ENCODE results near the gene NUAK2. TPM values are rescaled to one million over a fixed set of nuclear protein-coding genes. Genes with fewer than 3 reads are reported as not detected.
"Not testable (repeated sequence)": the region's sequence is repeated elsewhere in the genome, so short reads cannot be mapped to it uniquely, and the experiment has no call there.

Gene NUAK2
- 4.3 and 4.5 TPM in 2 replicates for total RNA-seq
- long read RNA-seq, partial matches to known transcripts, result 0 of 2 reads
- long read RNA-seq, other reads (novel, unspliced or antisense), result 2 of 2 reads

DNA sequence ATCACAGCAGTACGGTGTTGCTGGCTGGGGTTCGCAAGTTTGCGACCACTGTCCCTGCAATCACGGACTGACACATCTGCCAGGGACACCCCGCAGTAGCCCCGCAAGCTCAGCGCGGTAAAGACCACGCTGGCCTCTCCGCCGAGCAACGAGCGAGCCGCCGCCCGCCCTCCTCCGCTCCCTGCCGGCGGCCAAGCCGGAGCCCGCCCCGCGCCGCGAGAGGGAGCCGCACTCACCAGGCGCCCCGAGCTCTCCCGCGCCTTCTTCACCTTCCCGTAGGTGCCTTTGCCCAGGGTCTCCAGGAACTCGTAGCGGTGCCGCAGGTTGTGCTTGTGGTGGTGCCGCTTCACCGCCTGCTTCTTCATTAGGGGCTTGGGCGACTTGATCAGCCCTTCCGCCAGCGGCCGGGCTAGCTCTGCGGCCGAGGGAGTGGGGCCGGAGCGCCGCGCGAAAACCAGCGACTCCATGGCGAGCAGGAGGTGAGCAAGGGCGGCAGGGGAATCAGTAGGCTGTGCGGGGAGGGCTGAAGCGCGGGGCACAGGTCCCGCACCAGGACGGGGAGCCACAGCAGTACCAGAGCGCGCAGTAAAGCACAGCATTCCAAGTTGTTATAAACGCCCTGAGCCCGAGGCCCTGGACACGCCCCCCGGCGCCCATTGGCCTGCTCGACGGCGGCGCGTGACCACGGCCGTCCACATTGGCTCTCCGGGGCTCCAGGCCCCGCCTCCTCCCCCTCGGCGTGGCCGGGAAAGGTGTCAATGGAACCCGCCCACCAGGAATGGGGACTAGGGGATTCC is at the start of gene NUAK2:
Gene NUAK2, minus strand, starts transcription at position 584 of the 797 bp plus-strand sequence. Its CDS starts 117 bp downstream, at position 467.
- Mint-ChIP-seq H3K27ac (ENCODE audit: unreplicated experiment) (peak within 1 kb of the TSS; percentile 78), H3K27me3 (ENCODE audit: unreplicated experiment) (peaks cover 3% of the 10 kb centered on the region), H3K9me3 (ENCODE audit: unreplicated experiment) (no peaks in the 10 kb centered on the region), H3K4me1 (ENCODE audit: unreplicated experiment) (peaks cover 63% of the 10 kb centered on the region), H3K36me3 (ENCODE audit: unreplicated experiment) (no peaks in the 10 kb centered on the region), H3K4me3 (ENCODE audit: unreplicated experiment) (peak within 1 kb of the TSS; percentile 95)
- TF ChIP-seq, protein P1, sequence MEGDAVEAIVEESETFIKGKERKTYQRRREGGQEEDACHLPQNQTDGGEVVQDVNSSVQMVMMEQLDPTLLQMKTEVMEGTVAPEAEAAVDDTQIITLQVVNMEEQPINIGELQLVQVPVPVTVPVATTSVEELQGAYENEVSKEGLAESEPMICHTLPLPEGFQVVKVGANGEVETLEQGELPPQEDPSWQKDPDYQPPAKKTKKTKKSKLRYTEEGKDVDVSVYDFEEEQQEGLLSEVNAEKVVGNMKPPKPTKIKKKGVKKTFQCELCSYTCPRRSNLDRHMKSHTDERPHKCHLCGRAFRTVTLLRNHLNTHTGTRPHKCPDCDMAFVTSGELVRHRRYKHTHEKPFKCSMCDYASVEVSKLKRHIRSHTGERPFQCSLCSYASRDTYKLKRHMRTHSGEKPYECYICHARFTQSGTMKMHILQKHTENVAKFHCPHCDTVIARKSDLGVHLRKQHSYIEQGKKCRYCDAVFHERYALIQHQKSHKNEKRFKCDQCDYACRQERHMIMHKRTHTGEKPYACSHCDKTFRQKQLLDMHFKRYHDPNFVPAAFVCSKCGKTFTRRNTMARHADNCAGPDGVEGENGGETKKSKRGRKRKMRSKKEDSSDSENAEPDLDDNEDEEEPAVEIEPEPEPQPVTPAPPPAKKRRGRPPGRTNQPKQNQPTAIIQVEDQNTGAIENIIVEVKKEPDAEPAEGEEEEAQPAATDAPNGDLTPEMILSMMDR (IDR thresholded peaks at IDR 0.05), result peak; percentile 50
- DNase-seq (ENCODE audit: extremely low spot score, unreplicated experiment), result peak; percentile 95

DNA sequence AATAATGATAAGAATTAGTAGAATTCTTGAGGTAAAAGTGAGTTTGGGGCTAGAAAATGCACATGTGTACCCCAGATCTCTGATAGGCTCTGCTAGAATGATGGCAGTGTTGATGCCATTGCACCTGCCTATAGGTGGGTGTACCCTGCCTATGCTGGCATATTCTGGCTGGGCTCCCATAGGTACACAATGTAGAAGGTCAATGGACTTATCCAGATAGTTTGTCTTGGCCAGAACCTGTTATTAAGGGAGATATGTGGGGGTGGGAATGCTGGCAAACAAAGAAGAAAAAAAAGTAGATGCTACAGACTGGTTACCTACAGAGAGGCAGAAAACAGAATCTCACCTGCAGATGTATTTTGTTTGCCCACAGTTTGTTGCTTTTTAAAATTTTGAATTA is 49.2 kb upstream of the NUAK2 start:
- Mint-ChIP-seq H3K4me3 (ENCODE audit: unreplicated experiment) (no peak overlapping the region), H3K36me3 (ENCODE audit: unreplicated experiment) (no peaks in the 10 kb centered on the region), H3K27ac (ENCODE audit: unreplicated experiment) (no peak overlapping the region), H3K9me3 (ENCODE audit: unreplicated experiment) (peaks cover 5% of the 10 kb centered on the region), H3K27me3 (ENCODE audit: unreplicated experiment) (peaks cover under 1% of the 10 kb centered on the region), H3K4me1 (ENCODE audit: unreplicated experiment) (peaks cover 41% of the 10 kb centered on the region)
- DNase-seq (ENCODE audit: extremely low spot score, unreplicated experiment), result no peak
- TF ChIP-seq, protein P1 (IDR thresholded peaks at IDR 0.05), result no peak

DNA sequence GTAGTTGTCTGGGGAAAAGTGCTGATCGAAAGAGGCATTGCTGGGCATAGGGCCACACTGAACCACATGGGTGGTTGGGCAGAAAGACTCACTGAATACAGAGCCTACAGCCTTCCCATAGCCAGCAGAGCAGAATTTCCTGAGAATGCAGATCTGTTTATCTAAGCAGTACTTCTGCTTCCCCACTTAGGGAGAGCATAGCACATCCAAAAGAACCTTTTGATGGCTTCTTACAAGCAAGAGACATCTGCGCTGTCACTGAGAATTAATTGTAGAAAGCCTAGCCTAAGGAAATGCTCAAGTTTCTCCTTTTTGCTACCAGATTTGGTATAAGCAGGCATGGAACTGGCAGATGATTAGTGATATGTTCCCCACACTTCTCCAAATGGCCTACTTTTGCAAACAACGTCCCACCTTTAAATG is 48.2 kb upstream of the NUAK2 start:
- peaks cover 35% of the 10 kb centered on the region for H3K4me1 Mint-ChIP-seq (ENCODE audit: unreplicated experiment)
- no peak for DNase-seq (ENCODE audit: extremely low spot score, unreplicated experiment)
- TF ChIP-seq, protein P1 (IDR thresholded peaks at IDR 0.05), result no peak
- H3K27me3 Mint-ChIP-seq (ENCODE audit: unreplicated experiment), result peaks cover 3% of the 10 kb centered on the region
- no peak overlapping the region for H3K27ac Mint-ChIP-seq (ENCODE audit: unreplicated experiment)
- H3K9me3 Mint-ChIP-seq (ENCODE audit: unreplicated experiment), result peaks cover 5% of the 10 kb centered on the region
- no peaks in the 10 kb centered on the region for H3K36me3 Mint-ChIP-seq (ENCODE audit: unreplicated experiment)
- H3K4me3 Mint-ChIP-seq (ENCODE audit: unreplicated experiment), result no peak overlapping the region

DNA sequence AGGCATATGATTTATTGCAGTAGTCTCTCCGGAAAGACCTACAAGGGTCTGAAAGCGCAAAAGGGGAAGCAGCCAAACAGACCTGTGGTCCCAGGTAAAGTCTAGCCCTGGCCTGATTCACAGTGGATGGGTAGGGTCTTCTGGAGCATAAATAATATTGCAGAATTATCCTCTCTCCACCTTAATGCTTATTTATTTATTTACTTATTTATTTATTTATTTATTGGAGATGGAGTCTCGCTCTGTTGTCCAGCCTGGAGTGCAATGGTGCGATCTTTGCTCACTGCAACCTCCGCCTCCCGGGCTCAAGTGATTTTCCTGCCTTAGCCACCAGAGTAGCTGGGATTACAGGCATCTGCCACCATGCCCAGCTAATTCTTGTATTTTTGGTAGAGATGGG is 46.9 kb upstream of the NUAK2 start:
- no peak for DNase-seq (ENCODE audit: extremely low spot score, unreplicated experiment)
- Mint-ChIP-seq H3K9me3 (ENCODE audit: unreplicated experiment) (peaks cover 5% of the 10 kb centered on the region), H3K27me3 (ENCODE audit: unreplicated experiment) (peaks cover 4% of the 10 kb centered on the region), H3K27ac (ENCODE audit: unreplicated experiment) (no peak overlapping the region), H3K4me1 (ENCODE audit: unreplicated experiment) (peaks cover 23% of the 10 kb centered on the region), H3K4me3 (ENCODE audit: unreplicated experiment) (no peak overlapping the region), H3K36me3 (ENCODE audit: unreplicated experiment) (no peaks in the 10 kb centered on the region)
- TF ChIP-seq, protein P1 (IDR thresholded peaks at IDR 0.05), result no peak

DNA sequence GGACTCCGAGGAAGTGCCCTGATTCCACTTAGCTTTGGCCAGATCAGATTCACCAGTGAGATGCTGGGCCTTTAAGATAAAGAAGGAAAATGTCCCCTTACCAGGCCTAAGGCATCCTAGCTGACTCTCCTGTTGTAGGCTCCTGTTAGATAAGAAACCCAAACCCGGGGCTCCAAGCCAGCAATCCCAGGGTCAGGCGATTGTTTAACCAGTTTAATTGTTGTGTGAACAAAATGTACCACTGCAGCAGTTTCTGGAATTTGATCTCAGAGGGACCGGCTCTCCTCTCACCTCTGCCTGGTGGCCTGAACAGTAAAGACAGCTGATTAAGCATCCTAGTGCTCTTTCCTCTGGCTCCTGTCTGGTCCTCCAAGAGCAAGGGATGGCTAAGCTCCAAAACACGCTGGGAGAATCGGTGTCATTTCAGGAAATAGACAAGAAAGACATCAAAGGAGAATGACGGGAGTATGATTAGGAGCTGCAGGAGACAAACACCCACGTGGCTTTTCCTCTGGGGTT is 44.5 kb upstream of the NUAK2 start:
- H3K27me3 Mint-ChIP-seq (ENCODE audit: unreplicated experiment), result peaks cover 25% of the 10 kb centered on the region
- no peaks in the 10 kb centered on the region for H3K9me3 Mint-ChIP-seq (ENCODE audit: unreplicated experiment)
- H3K4me3 Mint-ChIP-seq (ENCODE audit: unreplicated experiment), result no peak overlapping the region
- no peak overlapping the region for H3K27ac Mint-ChIP-seq (ENCODE audit: unreplicated experiment)
- peaks cover 5% of the 10 kb centered on the region for H3K4me1 Mint-ChIP-seq (ENCODE audit: unreplicated experiment)
- no peaks in the 10 kb centered on the region for H3K36me3 Mint-ChIP-seq (ENCODE audit: unreplicated experiment)
- no peak for DNase-seq (ENCODE audit: extremely low spot score, unreplicated experiment)
- TF ChIP-seq, protein P1 (IDR thresholded peaks at IDR 0.05), result no peak

DNA sequence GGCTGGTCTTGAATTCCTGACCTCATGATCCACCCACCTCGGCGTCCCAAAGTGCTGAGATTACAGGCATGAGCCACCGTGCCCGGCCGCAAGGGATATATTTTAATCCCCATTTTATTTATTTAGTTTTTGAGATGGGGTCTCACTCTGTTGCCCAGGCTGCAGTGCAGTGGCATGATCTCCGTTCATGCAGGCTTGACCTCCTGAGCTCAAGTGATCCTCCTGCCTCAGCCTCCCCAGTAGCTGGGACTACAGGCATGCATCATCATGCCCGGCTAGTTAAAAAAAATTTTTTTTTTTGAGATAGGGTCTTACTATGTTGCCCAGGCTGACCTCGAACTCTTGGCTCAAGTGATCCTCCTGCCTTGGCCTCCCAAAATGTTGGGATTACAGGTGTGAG is 43.5 kb upstream of the NUAK2 start:
- H3K27ac Mint-ChIP-seq (ENCODE audit: unreplicated experiment); H3K9me3 Mint-ChIP-seq (ENCODE audit: unreplicated experiment); H3K4me1 Mint-ChIP-seq (ENCODE audit: unreplicated experiment); H3K4me3 Mint-ChIP-seq (ENCODE audit: unreplicated experiment); DNase-seq (ENCODE audit: extremely low spot score, unreplicated experiment); H3K36me3 Mint-ChIP-seq (ENCODE audit: unreplicated experiment): not testable (repeated sequence)
- peaks cover 34% of the 10 kb centered on the region for H3K27me3 Mint-ChIP-seq (ENCODE audit: unreplicated experiment)

Measured in osteocyte (in vitro differentiated cells).